Measurements from ENCODE around the gene LMNTD1. TPM values are rescaled to one million over a fixed set of nuclear protein-coding genes. Genes with fewer than 3 reads are reported as not detected.

Gene LMNTD1
- total and polyA plus RNA-seq, 2 experiments from 2014 or later, result not detected

- H3K27ac Mint-ChIP-seq, result no peak overlapping the region
- H3K36me3 Mint-ChIP-seq (ENCODE audit: low read depth), result no peaks in the 10 kb centered on the region
- TF ChIP-seq NANOG (IDR thresholded peaks at IDR 0.05; ENCODE audit: borderline replicate concordance) (no peak), JUNB (IDR thresholded peaks at IDR 0.05; ENCODE audit: unreplicated experiment) (no peak), ZNF331 (CRISPR knock-in tag; IDR thresholded peaks at IDR 0.05; ENCODE audit: low read depth) (no peak)
Measured at GRCh38 chr12:25500651-25501050, 52.4 kb downstream of the LMNTD1 start.

GRCh38 chr12:25497021-25497420, 56.1 kb downstream of the LMNTD1 start:
- Histone ChIP-seq H3K4me2 (no peak overlapping the region), H3K4me3 (no peak overlapping the region), H3F3A (replicated peaks; ENCODE audit: low read depth) (no peaks in the 10 kb centered on the region), H3K36me3 (ENCODE audit: insufficient read depth) (no peaks in the 10 kb centered on the region), H2AFZ (no peak overlapping the region), H3K4me1 (ENCODE audit: insufficient read depth) (no peaks in the 10 kb centered on the region), H3K9me2 (ENCODE audit: insufficient read depth) (no peaks in the 10 kb centered on the region), H4K20me1 (replicated peaks; ENCODE audit: insufficient read depth) (no peaks in the 10 kb centered on the region), H3K27me3 (ENCODE audit: insufficient read depth) (no peaks in the 10 kb centered on the region), H3K27ac (ENCODE audit: low read depth) (no peak overlapping the region), H3K79me2 (replicated peaks; ENCODE audit: insufficient read depth) (no peaks in the 10 kb centered on the region)
- TF ChIP-seq CREB1 (CRISPR knock-in tag; IDR thresholded peaks at IDR 0.05; ENCODE audit: low read depth) (no peak), EZH2phosphoT487 (IDR thresholded peaks at IDR 0.05; ENCODE audit: unreplicated experiment) (no peak), ZNF114 (CRISPR knock-in tag; IDR thresholded peaks at IDR 0.05) (no peak)
- no peaks in the 10 kb centered on the region for H3K36me3 Mint-ChIP-seq (ENCODE audit: low read depth)
- no peaks in the 10 kb centered on the region; the same call in 1 of the 3 replicates for H3K4me1 Mint-ChIP-seq
- no peaks in the 10 kb centered on the region for H3K9me3 Mint-ChIP-seq
- H3K4me3 Mint-ChIP-seq, result no peak overlapping the region
- no peak for ATAC-seq
- no peak overlapping the region for H3K27ac Mint-ChIP-seq
- H3K27me3 Mint-ChIP-seq (ENCODE audit: insufficient read depth, low read depth, poor library complexity), result no peaks in the 10 kb centered on the region
- DNase-seq (ENCODE audit: low spot score), result peak; percentile 2

More at GRCh38 chr12:25500651-25501050, 52.4 kb downstream of the LMNTD1 start:
- no peak overlapping the region for H2AFZ ChIP-seq
- H3F3A ChIP-seq (replicated peaks; ENCODE audit: low read depth), result no peaks in the 10 kb centered on the region
- no peak overlapping the region for H3K27ac ChIP-seq (ENCODE audit: low read depth)
- no peak overlapping the region for H3K4me3 ChIP-seq
- H3K4me2 ChIP-seq, result no peak overlapping the region
- no peaks in the 10 kb centered on the region for H3K79me2 ChIP-seq (replicated peaks; ENCODE audit: insufficient read depth)
- ATAC-seq (no peak), DNase-seq (ENCODE audit: low spot score) (no peak)
- no peak overlapping the region for H3K4me3 Mint-ChIP-seq
- H3K9me3 Mint-ChIP-seq, result no peaks in the 10 kb centered on the region
- no peaks in the 10 kb centered on the region for H3K4me1 ChIP-seq (ENCODE audit: insufficient read depth)
- peaks cover 2% of the 10 kb centered on the region; the same call in 2 of the 3 replicates for H3K4me1 Mint-ChIP-seq
- no peaks in the 10 kb centered on the region for H3K27me3 ChIP-seq (ENCODE audit: insufficient read depth)
- H3K27me3 Mint-ChIP-seq (ENCODE audit: insufficient read depth, low read depth, poor library complexity), result no peaks in the 10 kb centered on the region
- 0 out of 2 replicates have a peak, but pooled peaks cover 4% of the 10 kb centered on the region for H3K9me2 ChIP-seq (ENCODE audit: insufficient read depth)
- H3K36me3 ChIP-seq (ENCODE audit: insufficient read depth), result no peaks in the 10 kb centered on the region
- H4K20me1 ChIP-seq (replicated peaks; ENCODE audit: insufficient read depth), result no peaks in the 10 kb centered on the region

- H3K36me3 ChIP-seq (ENCODE audit: insufficient read depth), result no peaks in the 10 kb centered on the region
- Mint-ChIP-seq H3K4me1 (peaks cover 6% of the 10 kb centered on the region; the same call in 2 of the 3 replicates), H3K27me3 (ENCODE audit: insufficient read depth, low read depth, poor library complexity) (no peaks in the 10 kb centered on the region), H3K36me3 (ENCODE audit: low read depth) (no peaks in the 10 kb centered on the region), H3K4me3 (no peak overlapping the region), H3K9me3 (no peaks in the 10 kb centered on the region), H3K27ac (no peak overlapping the region)
- H3K27ac ChIP-seq (ENCODE audit: low read depth), result no peak overlapping the region
- no peak for TF ChIP-seq ETS1 (IDR thresholded peaks at IDR 0.05)
- TF ChIP-seq ZNF114 (CRISPR knock-in tag; IDR thresholded peaks at IDR 0.05), result no peak
- TF ChIP-seq POLR2AphosphoS5 (IDR thresholded peaks at IDR 0.05; ENCODE audit: low read depth), result no peak
- no peak for TF ChIP-seq STAT1 (IDR thresholded peaks at IDR 0.05; ENCODE audit: unreplicated experiment)
- TF ChIP-seq CTCF (conservative IDR thresholded peaks at IDR 0.05; ENCODE audit: low read depth in 2 of 2), result no peak
- no peak for TF ChIP-seq CREB1 (CRISPR knock-in tag; IDR thresholded peaks at IDR 0.05; ENCODE audit: low read depth)
- TF ChIP-seq EZH2phosphoT487 (IDR thresholded peaks at IDR 0.05; ENCODE audit: unreplicated experiment), result no peak
- H3K4me3 ChIP-seq, result no peak overlapping the region
- H3K4me1 ChIP-seq (ENCODE audit: insufficient read depth), result no peaks in the 10 kb centered on the region
- DNase-seq (ENCODE audit: low spot score) (no peak), ATAC-seq (no peak)
- H3K27me3 ChIP-seq (ENCODE audit: insufficient read depth), result no peaks in the 10 kb centered on the region
- H3F3A ChIP-seq (replicated peaks; ENCODE audit: low read depth), result no peaks in the 10 kb centered on the region
- no peaks in the 10 kb centered on the region for H3K79me2 ChIP-seq (replicated peaks; ENCODE audit: insufficient read depth)
- H2AFZ ChIP-seq, result no peak overlapping the region
- H4K20me1 ChIP-seq (replicated peaks; ENCODE audit: insufficient read depth), result no peaks in the 10 kb centered on the region
- H3K9me2 ChIP-seq (ENCODE audit: insufficient read depth), result no peaks in the 10 kb centered on the region
- H3K4me2 ChIP-seq, result no peak overlapping the region
Measured at GRCh38 chr12:25496098-25496587, 56.9 kb downstream of the LMNTD1 start.

Data from GM23338 (cell line).